Spleen (tissue), 11 donors: ENCODE measurements around the gene TBCE. TPM values are rescaled to one million over a fixed set of nuclear protein-coding genes. Genes with fewer than 3 reads are reported as not detected.
A peak's percentile ranks its signal among the peaks of the same experiment; 100 is the strongest.

ENCODE experiments used
- DNase-seq: peaks from one replicate; pipeline ENCODE4 v3.0.0-alpha.2; 2020
- H3K27ac ChIP-seq, 8 donors: fragments of 200-600 bp; sonication (generic) in 7 of 8; 1 replicate in 4 of 8; 2 replicates in 4 of 8; pipeline versions ENCODE4 v1.5.0 to v1.8.0; 2016 to 2021; ENCODE audit warnings: inconsistent platforms in 4 of 8, mild to moderate bottlenecking in 4 of 8, moderate library complexity in 1 of 8
- H3K27me3 ChIP-seq, 7 donors: fragments of 200-600 bp; sonication (generic) in 6 of 7; replicated peaks in 1 of 7; 1 replicate in 4 of 7; 2 replicates in 3 of 7; pipeline versions ENCODE4 v1.5.0 to v1.8.0; 2016 to 2021; ENCODE audit warnings: inconsistent platforms in 3 of 7, mild to moderate bottlenecking in 1 of 7
- H3K36me3 ChIP-seq, 6 donors: fragments of 200-600 bp; sonication (generic) in 5 of 6; 1 replicate in 4 of 6; 2 replicates in 2 of 6; pipeline versions ENCODE4 v1.5.0 to v1.8.0; 2016 to 2021; ENCODE audit warnings: inconsistent platforms in 2 of 6
- H3K4me1 ChIP-seq, 6 donors: fragments of 200-600 bp; sonication (generic) in 5 of 6; 1 replicate in 3 of 6; 2 replicates in 3 of 6; pipeline versions ENCODE4 v1.5.0 to v1.8.0; 2016 to 2021; ENCODE audit warnings: inconsistent platforms in 3 of 6
- H3K4me3 ChIP-seq, 8 donors: fragments of 200-600 bp; sonication (generic) in 7 of 8; 1 replicate in 4 of 8; 2 replicates in 4 of 8; pipeline versions ENCODE4 v1.5.0 to v1.8.0; 2016 to 2021; ENCODE audit warnings: inconsistent platforms in 4 of 8, mild to moderate bottlenecking in 4 of 8, moderate library complexity in 2 of 8
- H3K9me3 ChIP-seq, 8 donors: fragments of 200-600 bp; sonication (generic) in 7 of 8; 1 replicate in 4 of 8; 2 replicates in 4 of 8; pipeline versions ENCODE4 v1.5.0 to v1.8.0; 2016 to 2021; ENCODE audit warnings: inconsistent platforms in 4 of 8
- CTCF ChIP-seq, 11 experiments: fragments of 200-600 bp in 7 of 11; fragments of 450-650 bp in 4 of 11; sonication (generic) in 4 of 11; IDR thresholded peaks in 8 of 11; conservative IDR thresholded peaks in 3 of 11; 1 replicate in 7 of 11; 2 replicates in 4 of 11; pipeline versions ENCODE4 v1.4.0 to v1.8.0; 2016 to 2021; ENCODE audit warnings: antibody characterized with exemption in 11 of 11, inconsistent platforms in 4 of 11, mild to moderate bottlenecking in 1 of 11
- POLR2A ChIP-seq, 3 donors: fragments of 450-650 bp; IDR thresholded peaks; one replicate each; pipeline ENCODE4 v1.5.1; 2017; ENCODE audit warnings: antibody characterized with exemption in 3 of 3, mild to moderate bottlenecking in 1 of 3
- POLR2AphosphoS5 ChIP-seq, 3 donors: sonication (generic); formaldehyde crosslinking; IDR thresholded peaks; one replicate each; pipeline ENCODE4 v1.5.1; 2017; ENCODE audit warnings: antibody characterized with exemption in 3 of 3
- WGBS, 5 donors: extraction: QIAGEN DNeasy Blood & Tissue Kit in 3 of 5; methylation state at CpG; one replicate each; pipeline versions ENCODE4 v1.1.5 to v1.1.7; 2013 to 2018; 5-methylcytosine and 5-hydroxymethylcytosine counted together
- intact Hi-C: fragments of 100-400 bp; cut with DNase I; formaldehyde crosslinking; loops from one replicate; pipeline ENCODE4 v1.15.0; 2023; ENCODE audit warnings: low total_unique reads
- polyA plus RNA-seq, 3 donors: library from polyadenylated mRNA; stranded (reverse); fragments of 200-250 nt; gene quantifications; one replicate each; pipeline ENCODE4 v1.2.1, GENCODE V29; 2013
- total RNA-seq, 7 donors: library from RNA; depleted of rRNA in 3 of 7; stranded (reverse); fragments of >200 nt in 3 of 7; fragmentation: NEBNext Ultra II Directional in 4 of 7; extraction: Animal tissue kit (Norgen Biotek cat#: 25700) in 4 of 7; gene quantifications; one replicate each; pipeline versions ENCODE4 v1.1.0 to v1.2.1, GENCODE V29; 2016 to 2021
- donor health status: healthy with polysubstance abuse.
- donor health status: DM: no; HTN: no; CAD: no; lungs with moderate emphysema.
- donor health status: DM: no; HTN: no; CAD: no.
- donor health status: Bipolar disorder and iron deficiency.
- donor health status: healthy.
- donor health status: DM: no; HTN: no; CAD: no.
- donor health status: DM: yes; HTN: yes; CAD: no.

Gene TBCE
- total and polyA plus RNA-seq, 10 donors = 13.6 to 30.0 (median 18.2) TPM

- H3K36me3 ChIP-seq = peaks cover 0 to 4% (median 0%) of the 10 kb centered on the region in 6 donors
- H3K4me1 ChIP-seq = peaks cover 57 to 78% (median 74%) of the 10 kb centered on the region in 6 donors
- TF ChIP-seq POLR2AphosphoS5 (IDR thresholded peaks at IDR 0.05) = peak; percentile 20 to 88 (median 66)
- peak in 2 of 3 donors; percentile 19 to 49 for TF ChIP-seq POLR2A (IDR thresholded peaks at IDR 0.05)
- TF ChIP-seq CTCF (IDR thresholded peaks at IDR 0.05 in 8 of 11, conservative IDR thresholded peaks at IDR 0.05 in 3 of 11) = no peak
- no peaks in the 10 kb centered on the region for H3K27me3 ChIP-seq
- H3K9me3 ChIP-seq = no peaks in the 10 kb centered on the region
- DNase-seq = peak; percentile 95
- peak within 1 kb of the TSS; percentile 91 to 100 (median 98) for H3K27ac ChIP-seq
- 0 to 1% (median 0%) methylated on average over 41 to 58 of the region's 58 CpGs for WGBS, 5 donors
- peak within 1 kb of the TSS; percentile 62 to 97 (median 90) for H3K4me3 ChIP-seq
- intact Hi-C loops = loop anchor here (10.0 kb wide), 1 partner anchor 73 kb away; no protein-coding TSS in a partner anchor
Observed at GRCh38 chr1:235327559-235328270, 39.5 kb upstream of the TBCE start, which contains the start of gene ARID4B. Gene ARID4B (minus strand): TSS chr1:235328179. CDS start chr1:235326919, 1,260 bp downstream.

DNA sequence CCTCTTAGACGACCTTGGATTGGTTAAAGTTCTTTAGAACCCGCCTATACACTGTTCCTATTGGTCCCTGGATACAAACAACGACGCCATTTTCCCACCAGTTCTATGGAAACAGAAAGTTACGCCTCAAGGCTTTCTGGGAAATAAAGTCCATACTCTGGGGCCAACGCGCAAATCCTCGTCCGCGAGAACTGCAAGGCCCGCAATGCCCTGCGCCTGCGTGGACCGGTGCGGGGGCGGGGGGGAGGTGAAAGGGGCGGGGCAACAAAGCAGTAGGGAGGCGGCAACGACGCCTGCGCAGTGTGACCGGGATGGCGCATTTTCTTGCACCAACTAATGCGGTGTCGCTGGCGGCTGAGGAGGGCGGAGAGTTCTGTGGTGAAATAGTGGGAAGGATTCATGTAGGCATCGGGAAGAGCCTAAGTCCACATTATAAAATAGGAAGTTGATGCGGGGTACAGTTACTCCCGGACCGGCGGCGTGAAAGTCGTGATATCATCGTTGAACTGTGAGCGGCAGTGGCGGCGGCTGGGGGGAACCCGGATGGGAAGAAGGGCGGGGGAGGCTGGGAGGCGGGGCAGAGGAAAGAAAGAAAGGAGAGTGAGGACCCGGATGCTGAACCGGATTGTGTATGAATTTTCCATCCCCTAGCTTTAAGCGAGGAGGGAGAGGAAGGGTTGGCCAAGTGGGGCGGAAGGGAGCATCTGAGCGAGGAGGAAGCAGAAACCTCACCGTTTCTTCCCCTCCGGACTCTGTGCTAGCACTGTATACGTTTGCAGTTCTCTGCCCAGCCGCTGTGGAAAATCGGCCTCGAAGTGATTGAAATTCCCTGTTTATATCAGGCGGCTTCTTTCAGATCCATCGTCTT, 38.7 kb upstream of the TBCE start, which contains the start of gene GGPS1:
GGPS1 (plus strand) TSS at position 300 of the 868 bp plus-strand sequence. CDS start 6,695 bp downstream, outside the sequence.
- H3K27ac ChIP-seq = peak within 1 kb of the TSS; percentile 91 to 100 (median 98)
- H3K27me3 ChIP-seq = no peaks in the 10 kb centered on the region
- peaks cover 51 to 78% (median 72%) of the 10 kb centered on the region in 6 donors for H3K4me1 ChIP-seq
- intact Hi-C loops = loop anchor here (10.0 kb wide), 1 partner anchor 74 kb away; no protein-coding TSS in a partner anchor
- H3K9me3 ChIP-seq = no peaks in the 10 kb centered on the region
- DNase-seq = peak; percentile 98
- H3K36me3 ChIP-seq = no peaks in the 10 kb centered on the region
- peak within 1 kb of the TSS; percentile 62 to 97 (median 90) for H3K4me3 ChIP-seq
- WGBS, 5 donors = 0 to 1% (median 1%) methylated on average over 52 to 54 of the region's 54 CpGs
- TF ChIP-seq CTCF (IDR thresholded peaks at IDR 0.05 in 8 of 11, conservative IDR thresholded peaks at IDR 0.05 in 3 of 11) (peak in 6 of 11 experiments; percentile 7 to 44 (median 28)), POLR2A (IDR thresholded peaks at IDR 0.05) (peak; percentile 58 to 69 (median 66)), POLR2AphosphoS5 (IDR thresholded peaks at IDR 0.05) (peak; percentile 88 to 99 (median 96))

- intact Hi-C loops = loop anchor here (10.0 kb wide), 1 partner anchor 75 kb away; no protein-coding TSS in a partner anchor
- Histone ChIP-seq H3K4me1 (peaks cover 43 to 78% (median 67%) of the 10 kb centered on the region in 6 donors), H3K27ac (peak overlapping the region; percentile 71 to 100 (median 98)), H3K9me3 (no peaks in the 10 kb centered on the region), H3K36me3 (no peaks in the 10 kb centered on the region), H3K4me3 (peak overlapping the region; percentile 47 to 97 (median 73)), H3K27me3 (no peaks in the 10 kb centered on the region)
- TF ChIP-seq CTCF (IDR thresholded peaks at IDR 0.05 in 8 of 11, conservative IDR thresholded peaks at IDR 0.05 in 3 of 11) (peak in 4 of 11 experiments; percentile 1 to 42 (median 24)), POLR2AphosphoS5 (IDR thresholded peaks at IDR 0.05) (no peak)
- WGBS, 5 donors = 3 to 5% (median 4%) methylated on average over 24 of the region's 24 CpGs
- peak; percentile 84 for DNase-seq
Observed at GRCh38 chr1:235329139-235329902, 37.9 kb upstream of the TBCE start.
